Measurements from ENCODE around the gene RAC2.

RAC2 gene

DNA sequence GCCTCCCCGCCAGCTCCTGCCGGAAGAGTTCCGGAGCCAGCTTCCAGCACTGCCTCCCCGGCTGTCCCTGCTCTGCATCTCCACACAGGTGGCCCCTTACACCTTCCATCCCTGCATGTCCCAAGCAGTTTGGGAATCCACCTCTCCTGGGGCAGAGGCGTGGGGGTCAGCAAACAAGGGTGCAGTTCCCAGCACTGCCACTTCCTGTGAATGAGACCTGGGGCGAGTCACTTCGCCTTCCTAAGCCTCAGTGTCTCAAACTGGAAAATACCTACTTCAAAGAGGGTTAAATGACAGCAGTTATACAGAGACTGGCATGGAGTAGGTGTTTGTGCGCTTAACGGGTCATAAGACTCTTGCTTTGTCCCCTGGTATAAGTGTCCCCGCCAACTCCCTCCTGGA lies 43.5 kb upstream of the RAC2 start:
- TF ChIP-seq, protein P1, sequence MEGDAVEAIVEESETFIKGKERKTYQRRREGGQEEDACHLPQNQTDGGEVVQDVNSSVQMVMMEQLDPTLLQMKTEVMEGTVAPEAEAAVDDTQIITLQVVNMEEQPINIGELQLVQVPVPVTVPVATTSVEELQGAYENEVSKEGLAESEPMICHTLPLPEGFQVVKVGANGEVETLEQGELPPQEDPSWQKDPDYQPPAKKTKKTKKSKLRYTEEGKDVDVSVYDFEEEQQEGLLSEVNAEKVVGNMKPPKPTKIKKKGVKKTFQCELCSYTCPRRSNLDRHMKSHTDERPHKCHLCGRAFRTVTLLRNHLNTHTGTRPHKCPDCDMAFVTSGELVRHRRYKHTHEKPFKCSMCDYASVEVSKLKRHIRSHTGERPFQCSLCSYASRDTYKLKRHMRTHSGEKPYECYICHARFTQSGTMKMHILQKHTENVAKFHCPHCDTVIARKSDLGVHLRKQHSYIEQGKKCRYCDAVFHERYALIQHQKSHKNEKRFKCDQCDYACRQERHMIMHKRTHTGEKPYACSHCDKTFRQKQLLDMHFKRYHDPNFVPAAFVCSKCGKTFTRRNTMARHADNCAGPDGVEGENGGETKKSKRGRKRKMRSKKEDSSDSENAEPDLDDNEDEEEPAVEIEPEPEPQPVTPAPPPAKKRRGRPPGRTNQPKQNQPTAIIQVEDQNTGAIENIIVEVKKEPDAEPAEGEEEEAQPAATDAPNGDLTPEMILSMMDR (IDR thresholded peaks at IDR 0.05; ENCODE audit: low read depth, low read length): no peak

DNA sequence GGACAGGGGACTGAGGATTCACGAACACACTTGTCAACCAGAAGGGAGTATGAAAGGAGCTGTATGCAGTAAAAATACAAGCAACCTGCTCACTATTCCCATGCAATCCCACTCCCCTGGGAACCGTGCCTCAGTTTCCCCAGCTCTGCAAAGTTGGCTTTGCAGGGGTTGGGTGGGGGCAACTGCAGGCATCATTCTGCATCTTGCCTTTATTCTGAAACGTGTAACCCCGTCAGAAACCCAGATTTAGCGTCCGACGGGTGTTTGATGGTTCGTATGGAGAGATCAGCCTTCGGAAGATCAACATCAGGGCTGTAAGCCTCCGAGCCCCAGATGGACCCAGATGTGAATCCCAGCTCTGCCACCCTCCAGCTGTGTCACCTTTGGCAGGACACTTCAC lies 41.9 kb upstream of the RAC2 start:
- DNase-seq (ENCODE audit: extremely low read depth, low read depth): no peak
- TF ChIP-seq, protein P1 (IDR thresholded peaks at IDR 0.05; ENCODE audit: low read depth, low read length): no peak

More for the DNA sequence above, 43.5 kb upstream of the RAC2 start:
- DNase-seq (ENCODE audit: extremely low read depth, low read depth): no peak

DNA sequence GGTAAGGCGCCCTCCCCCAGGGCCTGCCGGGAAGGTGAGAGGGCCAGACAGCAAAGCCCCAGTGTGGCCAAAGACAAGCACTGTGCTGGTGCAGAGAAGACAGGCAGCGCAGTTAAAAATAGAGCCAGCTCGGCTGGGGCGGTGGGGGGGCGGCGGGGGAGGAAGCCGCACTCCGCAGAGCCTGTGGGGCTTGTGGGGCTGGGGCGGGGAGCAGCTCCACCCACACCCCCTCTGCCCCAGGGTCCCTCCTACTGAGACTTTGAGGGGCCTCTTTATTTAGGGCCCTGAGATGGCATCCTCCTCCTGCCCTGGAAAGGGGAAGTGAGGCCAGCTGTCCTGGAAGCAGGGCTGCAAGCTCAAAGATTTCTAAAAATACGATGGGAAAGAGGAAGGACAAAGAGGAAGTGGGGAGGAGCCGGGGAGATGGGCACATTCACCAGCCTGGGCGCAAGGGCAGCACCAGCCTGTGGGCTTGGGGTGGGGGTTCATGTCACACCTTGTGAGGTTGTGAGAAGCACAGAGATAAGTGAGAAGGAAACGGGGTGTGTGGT lies 40.8 kb upstream of the RAC2 start:
- DNase-seq (ENCODE audit: extremely low read depth, low read depth): no peak
- TF ChIP-seq, protein P1 (IDR thresholded peaks at IDR 0.05; ENCODE audit: low read depth, low read length): no peak

DNA sequence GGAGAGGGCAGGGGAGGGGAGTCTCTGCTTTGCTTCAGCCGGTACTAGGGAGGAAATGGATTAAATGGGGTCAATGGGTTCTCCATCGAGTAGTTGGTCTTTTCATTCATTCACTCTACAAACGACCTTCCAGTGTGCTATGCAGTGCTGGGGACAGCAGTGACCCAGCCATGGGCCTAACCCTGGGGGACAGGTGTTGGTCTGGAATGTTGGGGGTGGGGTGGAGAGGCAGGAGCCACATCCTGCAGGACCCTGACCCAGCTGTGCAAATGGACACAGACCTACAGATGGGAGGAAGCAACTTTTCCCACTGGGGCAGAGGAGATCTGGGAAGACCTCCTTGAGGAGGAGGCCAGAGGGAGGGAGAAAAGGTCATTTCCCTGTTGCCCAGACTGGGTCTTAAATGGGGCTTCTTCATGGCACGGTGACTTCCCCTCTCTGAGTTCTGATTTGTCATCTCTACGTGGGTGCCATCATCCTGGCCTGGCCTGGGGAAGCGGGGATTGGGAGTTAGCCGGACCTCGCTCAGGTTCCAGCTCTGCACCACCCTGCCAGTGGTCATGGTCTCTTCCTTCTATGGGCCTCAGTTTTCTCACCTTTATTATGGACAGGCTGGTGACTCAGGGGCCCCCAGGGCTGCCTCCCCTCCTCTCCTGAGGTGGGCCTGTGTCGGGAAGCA lies 40.2 kb upstream of the RAC2 start:
- no peak for DNase-seq (ENCODE audit: extremely low read depth, low read depth)
- TF ChIP-seq, protein P1 (IDR thresholded peaks at IDR 0.05; ENCODE audit: low read depth, low read length): no peak

DNA sequence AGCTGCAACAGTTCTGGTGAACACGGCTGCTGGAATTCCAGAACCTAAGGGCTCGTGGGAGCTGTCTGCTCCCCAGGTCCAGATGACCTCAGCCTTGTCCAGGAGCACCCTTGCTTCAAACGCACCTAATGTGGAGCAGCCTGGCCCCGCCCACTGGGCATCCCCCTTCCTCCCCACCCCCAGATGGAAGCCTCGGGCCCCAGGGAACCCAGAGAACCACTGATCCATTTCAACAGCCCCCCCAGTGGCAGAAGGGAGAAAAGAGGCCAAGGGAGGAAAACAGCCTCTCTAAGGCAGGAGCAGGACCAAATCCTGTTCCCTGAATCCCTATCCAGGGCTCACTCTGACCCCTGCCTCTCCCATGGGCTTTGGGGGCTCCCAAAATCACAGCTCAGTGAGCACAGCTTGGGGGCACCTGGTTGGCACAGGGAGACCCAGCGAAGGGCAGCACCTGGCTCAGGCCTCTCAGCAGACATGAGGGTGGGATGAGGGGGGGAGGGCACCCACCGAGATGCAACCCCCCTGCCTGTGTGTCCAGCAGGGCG lies 39.4 kb upstream of the RAC2 start:
- no peak for DNase-seq (ENCODE audit: extremely low read depth, low read depth)

DNA sequence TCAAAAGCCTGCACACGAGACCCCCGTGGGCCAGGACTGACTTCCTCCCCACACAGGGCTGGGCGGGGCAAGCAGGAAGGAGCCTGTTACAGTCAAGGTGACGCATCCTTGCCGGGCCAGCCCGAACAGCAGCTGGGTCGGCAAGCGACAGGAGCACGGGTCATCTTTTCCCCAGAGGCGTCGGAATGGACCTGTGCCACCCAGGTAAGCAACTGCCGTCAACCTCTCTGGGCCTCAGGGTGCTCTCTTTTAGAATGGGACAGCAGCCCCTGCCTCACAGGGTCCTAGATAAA lies 38.3 kb upstream of the RAC2 start, which contains the start of gene CYTH4:
Gene CYTH4 (plus strand): TSS at position 124 of the 293 bp plus-strand sequence. CDS start 62 bp downstream, at position 186.
- TF ChIP-seq, protein P1 (IDR thresholded peaks at IDR 0.05; ENCODE audit: low read depth, low read length): no peak
- no peak for DNase-seq (ENCODE audit: extremely low read depth, low read depth)

More for the DNA sequence above, 39.4 kb upstream of the RAC2 start:
- TF ChIP-seq, protein P1 (IDR thresholded peaks at IDR 0.05; ENCODE audit: low read depth, low read length): peak; percentile 17

DNA sequence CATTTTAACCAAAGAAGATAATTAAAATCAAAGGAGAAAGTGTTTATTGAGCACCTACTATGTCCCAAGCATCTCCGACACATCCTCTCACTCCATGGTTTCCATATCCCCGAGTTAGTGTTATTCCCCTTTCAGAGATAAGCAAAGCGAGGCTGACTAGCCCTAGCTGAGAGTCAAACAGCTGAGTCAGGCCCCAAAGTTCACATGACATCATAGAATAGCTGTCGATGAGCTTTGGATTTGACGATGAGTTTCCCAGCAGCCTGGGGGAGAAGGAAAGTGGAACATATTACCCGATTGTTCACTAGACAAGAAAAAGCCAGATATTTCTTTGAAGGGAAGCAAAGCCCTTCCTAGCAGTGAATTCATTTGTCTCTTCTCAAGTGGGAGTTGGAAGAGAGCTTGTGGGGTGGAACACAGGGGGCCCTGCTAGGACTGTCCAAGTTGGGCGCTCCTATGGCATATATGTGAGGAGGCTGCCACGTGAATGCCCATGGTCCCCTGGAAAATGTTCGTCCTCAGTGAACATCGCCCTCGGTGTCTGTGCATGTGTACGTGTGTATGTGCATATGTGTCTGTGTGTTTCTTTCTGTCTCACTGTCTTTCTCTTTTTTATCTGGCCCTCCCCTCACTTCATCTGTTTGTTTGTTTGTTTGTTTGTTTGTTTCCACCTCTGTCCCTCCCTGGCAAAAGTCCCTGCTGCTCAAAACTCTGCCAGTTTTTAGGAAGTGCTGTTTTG lies 37.7 kb upstream of the RAC2 start:
- TF ChIP-seq, protein P1 (IDR thresholded peaks at IDR 0.05; ENCODE audit: low read depth, low read length): no peak
- DNase-seq (ENCODE audit: extremely low read depth, low read depth): no peak

Data from AG09319 (cell line).